Stimulated activated naive CD8-positive, alpha-beta T cell treated with anti-CD3 and anti-CD28 coated beads, Interleukin-15, Interleukin-2, amounts not matched to agents 100 U/mL and 50 U/mL, for 24 hours (primary cell): Measurements from ENCODE around the gene NPIPA3.
"Not testable (repeated sequence)": the region's sequence is repeated elsewhere in the genome, so short reads cannot be mapped to it uniquely, and the experiment has no call there.

Experiments used
- ATAC-seq: fragments of 150-1000 bp; cut with Tn5 transposase; one replicate; pipeline ENCODE4 v1.10.0; 2021
- DNase-seq: peaks from one replicate; pipeline ENCODE4 v3.0.0; 2021

The NPIPA3 gene

DNA sequence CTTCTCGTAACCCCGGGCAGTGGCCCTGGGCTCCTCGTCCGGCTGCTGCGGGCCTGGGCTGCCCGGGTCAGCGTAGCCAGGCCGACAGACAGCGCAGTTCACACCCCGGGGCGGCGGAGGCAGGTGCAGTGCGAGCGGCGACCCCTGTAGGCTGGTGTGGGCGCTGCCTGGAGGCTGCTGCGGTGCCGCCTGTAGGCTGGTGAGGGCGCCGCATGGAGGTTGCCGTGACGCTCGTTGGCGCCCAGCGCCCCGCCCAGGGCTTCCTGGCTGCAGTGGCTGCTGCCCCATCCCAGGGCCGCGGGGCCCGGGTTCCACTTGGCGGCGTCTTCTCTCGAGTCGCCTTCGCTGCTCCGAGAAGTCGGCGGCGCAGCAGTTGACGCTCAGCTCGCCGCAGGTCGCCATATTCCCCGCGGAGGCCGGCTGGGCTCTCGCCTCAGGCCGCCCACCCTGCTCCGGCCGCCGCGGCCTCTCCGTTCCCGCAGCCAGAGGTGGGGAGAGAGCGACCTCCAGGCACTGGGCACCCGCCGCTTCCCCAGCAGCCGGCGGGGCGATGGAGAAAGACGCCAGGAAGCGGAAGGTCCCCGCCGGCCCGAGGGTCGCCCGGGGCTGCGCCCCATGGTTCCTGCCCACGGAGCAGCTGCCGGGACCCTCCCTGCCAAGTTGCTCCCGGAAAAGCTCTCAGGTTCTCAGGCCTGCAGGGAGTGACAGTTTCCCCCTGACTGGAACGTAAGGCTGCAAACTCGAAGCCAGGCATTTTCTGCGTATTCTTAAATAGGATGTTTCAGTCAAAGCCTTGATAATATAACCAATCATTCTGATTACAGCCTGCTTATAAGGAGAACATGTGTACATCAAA lies at the start of gene NPIPA3:
Gene NPIPA3, plus strand, starts transcription at position 256 of the 856 bp plus-strand sequence. CDS start 5,533 bp downstream, outside the sequence.
- peak; percentile 100 for ATAC-seq
- DNase-seq, result not testable (repeated sequence)

DNA sequence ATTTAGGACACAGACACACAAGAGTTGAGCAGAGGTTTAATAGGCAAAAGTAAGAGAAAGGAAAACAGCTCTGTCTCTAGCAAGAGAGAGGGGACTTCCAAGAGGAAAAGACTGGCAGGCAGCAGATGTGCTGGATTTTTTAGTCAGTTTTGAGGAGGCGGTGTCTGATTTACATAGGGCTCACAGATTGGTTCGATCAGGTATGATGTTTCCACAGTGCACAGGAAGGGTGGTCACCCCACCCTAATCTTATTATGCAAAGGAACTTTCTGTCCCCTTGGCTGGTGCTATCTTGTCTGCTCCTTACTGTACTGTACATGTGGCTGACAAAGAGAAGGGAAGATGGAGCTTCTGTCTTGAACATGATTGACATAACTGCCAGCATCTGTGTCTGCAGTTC lies 45.1 kb upstream of the NPIPA3 start:
- ATAC-seq, result peak; percentile 52
- DNase-seq, result no peak

DNA sequence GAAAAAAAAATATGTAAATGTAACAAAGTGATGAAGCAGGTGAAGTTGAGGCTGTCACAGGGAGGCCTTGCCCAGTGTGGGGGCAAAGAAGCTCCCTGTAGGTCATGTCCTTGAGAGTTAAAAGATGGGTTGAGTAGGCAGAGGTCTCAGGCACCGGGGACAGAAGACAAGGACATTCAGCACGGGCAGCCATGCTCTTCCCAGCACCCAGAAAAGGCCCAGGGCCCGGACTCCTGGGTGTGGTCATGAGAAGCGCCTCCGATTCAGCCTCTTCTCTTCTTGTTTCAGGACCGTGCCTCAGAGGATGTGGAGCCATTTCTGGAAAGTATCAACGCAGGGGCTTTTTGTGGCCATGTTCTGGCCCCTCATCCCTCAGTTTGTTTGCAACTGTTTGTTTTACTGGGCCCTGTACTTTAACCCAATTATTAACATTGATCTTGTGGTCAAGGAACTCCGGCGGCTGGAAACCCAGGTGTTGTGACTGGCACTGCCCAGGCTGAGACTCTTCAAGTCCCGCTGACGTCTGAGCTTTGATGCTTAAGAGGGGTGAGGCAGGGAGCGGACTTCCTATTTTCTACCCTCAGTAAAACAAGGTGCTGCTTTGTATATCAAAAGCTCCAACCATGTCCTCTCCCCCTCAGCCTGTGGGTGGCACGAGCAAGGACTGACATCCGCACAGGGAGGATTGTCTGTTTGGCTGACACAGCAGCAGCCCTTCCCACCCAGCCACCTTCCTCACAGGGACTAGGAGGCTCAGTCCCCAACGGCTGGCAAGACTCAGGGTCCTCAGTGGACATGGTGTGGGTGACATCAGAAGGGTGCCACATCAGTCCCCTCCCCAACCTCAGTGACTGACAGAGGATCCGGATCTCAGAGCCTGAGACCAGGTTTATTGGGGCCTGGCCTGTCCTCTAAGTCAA lies 35.6 kb upstream of the NPIPA3 start:
- ATAC-seq (no peak), DNase-seq (no peak)

DNA sequence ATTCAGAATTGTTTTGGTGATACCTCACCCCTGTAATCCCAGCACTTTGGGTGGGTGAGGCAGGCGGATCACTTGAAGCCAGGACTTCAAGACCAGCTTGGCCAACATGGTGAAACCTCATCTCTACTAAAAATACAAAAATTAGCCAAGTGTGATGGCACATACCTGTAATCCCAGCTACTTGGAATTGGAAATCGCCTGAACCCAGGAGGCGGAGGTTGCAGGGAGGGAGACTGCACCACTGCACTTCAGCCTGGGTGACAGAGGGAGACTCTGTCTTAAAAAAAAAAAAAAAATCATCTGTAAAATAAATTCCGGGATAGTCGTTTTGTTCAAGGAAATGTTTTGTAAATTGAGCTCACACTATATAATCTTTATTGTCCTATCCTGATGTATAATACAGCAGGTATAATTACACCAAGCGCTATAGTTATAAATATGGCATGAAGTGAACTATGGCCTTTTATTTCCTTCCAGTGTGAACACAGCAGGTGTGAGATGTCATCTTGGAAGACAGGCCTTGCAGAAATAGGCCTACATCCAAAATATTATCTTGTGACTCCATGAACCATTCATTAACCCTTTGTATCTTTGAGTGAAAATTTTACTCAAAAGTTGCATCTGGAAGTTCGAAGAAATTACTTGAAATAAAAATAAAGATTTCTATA lies 34.5 kb upstream of the NPIPA3 start:
- DNase-seq, result no peak
- ATAC-seq, result no peak

DNA sequence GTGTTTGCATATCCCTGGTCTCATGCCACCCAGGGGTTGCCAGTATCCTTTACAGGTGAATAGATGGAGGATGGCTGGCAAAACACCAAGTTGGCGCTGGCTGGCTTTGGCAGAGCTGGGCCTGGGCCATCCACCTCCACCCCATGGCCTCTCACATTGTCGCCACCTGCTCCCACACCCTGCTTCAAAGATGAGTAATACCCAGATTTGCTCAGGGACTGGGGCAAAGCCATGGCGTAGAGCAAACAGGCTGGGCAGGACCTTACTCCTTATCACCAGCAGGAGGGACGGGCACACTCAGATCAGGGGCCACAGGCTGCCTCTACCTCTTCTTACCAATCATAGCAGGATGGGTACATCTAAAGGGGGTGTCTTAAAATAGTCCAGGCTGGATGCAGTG lies 33.4 kb upstream of the NPIPA3 start:
- ATAC-seq, result no peak

DNA sequence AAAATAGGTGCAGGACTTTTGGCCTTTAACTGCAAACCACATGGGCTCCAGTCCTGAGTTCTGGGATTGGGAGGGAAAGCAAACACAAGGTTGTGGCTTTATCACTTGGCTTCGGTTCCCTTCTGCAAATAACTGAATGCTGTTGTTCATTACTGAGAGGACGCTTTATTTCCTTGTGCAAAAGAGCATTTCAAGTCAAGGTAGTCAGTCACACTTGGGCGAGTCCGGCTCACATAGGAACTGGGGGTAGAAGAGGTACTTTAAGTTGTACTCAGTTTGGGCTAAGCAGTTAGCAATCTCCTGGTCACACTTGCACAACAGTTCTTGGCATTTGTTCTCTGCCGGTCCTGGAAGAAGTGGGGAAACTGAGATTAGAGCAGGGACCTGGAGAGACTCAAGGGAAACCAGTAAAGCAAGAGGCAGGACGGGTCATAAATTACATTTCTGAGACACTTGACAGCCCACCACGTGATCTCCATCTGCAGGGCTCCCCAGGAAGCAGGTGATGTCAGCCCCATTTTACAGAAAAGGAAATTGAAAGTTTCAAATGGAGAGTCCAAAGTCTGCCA lies 30.7 kb upstream of the NPIPA3 start:
- DNase-seq (no peak), ATAC-seq (peak; percentile 28)

More for the DNA sequence above, 33.4 kb upstream of the NPIPA3 start:
- no peak for DNase-seq

DNA sequence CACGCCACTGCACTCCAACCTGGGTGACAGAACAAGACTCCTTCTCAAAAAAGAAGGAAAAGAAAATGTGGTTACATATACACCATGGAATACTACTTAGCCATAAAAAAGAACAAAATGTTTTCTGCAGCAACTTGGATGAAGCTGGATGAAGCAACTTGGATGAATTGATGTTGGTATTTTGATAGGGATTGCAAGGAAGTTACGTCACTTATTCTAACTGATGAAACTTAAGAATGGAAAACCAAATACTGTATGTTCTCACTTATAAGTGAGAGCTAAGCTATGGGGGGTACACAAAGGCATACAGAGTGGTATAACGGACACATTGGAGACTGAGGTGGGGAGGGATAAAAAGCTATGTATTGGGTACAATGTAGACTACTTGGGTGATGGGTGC lies 26.6 kb upstream of the NPIPA3 start:
- ATAC-seq, result no peak
- no peak for DNase-seq

DNA sequence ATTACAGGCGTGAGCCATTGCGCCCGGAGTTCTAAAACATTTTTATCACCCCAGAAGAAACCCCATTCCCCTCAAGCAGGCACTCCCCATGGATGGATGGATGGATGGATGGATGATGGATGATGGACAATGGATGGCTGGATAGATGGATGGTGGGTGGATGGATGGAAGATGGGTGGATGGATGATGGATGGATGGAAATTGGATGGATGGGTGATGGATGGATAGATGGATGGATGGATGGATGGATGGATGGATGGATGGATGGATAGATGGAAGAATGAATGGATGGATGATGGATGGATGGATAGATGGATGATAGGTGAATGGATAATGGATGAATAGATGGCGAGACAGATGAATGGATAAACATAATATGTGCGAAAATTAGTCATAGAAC lies 25.6 kb upstream of the NPIPA3 start:
- ATAC-seq (no peak), DNase-seq (no peak)

DNA sequence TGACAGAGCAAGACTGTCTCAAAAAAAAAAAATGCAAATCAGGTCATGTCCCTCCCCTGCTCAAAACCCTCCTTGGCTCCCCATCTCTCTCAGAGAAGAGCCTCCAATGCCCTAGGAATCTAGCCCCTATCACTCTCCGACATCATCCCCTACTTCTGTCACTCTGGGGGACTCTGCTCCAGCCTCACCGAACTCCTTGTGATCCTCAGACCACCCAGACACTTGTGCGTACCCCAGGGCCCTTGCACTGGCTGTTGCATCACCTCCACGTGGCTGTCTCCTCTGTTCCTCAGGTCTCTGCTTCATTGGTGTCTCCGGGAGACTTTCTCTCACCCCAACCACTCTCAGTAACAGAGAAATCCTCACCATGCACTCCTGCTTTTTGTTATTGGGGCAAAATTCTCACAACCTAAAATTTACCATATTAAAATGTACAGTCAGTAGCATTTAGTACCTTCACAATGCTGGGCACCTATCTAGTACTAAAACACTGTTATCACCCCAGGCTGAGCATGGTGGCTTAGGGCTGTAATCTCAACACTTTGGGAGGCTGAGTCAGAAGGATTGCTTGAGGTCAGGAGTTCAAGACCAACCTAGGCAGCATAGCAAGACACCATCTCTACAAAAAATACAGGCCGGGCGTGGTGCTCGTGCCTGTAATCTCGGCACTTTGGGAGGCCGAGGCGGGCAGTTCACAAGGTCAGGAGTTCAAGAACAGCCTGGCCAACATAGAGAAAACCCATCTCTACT lies 24.3 kb upstream of the NPIPA3 start:
- ATAC-seq, result no peak
- DNase-seq, result no peak

DNA sequence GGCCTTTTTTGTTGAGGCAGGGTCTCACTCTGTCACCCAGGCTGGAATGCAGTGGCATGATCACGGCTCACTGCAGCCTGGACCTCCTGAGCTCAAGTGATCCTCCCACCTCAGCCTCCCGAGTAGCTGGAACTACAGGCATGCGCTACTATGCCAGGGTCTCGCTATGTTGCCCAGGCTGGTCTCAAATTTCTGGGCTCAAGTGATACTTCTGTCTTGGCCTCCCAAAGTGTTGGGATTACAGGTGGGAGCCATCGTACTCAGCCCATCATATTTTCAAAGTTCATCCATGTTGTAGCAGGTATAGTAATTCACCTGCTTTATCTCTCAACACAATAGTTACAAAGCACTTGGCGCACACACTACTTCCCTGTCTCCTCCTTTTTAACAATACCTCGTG lies 22.8 kb upstream of the NPIPA3 start:
- not testable (repeated sequence) for ATAC-seq, DNase-seq

DNA sequence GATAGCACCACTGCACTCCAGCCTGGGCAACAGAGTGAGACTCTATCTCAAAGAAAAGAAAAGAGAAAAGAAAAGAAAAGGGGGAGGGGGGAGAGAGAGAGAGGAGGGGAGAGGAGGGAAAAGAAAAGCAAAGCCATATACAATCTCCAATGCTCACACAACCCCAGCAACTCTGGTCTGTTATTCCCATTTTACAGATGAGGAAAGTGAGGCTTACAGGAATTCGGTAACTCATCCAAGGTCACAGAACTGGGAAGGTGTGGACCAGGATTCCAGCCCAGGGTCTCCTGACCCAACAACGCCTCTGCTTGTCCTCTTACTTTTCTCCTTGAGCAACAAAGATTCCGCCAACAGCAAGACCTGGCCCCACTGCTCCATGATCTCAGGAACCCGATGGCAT lies 22.1 kb upstream of the NPIPA3 start:
- ATAC-seq (no peak), DNase-seq (no peak)

DNA sequence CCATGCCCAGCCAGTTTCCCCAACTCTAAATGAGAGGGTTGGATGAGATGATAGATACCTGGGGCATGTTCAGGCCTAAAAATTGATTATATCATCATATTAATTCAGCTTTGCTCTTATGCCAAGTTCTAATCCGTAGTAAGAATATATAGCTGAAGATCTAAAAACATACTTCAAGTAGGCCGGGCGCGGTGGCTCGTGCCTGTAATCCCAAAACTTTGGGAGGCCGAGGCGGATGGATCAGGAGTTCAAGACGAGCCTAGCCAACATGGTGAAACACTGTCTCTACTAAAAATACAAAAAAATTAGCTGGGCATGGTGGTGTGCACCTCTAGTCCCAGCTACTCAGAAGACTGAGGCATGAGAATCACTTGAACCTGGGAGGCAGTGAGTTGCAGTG lies 21.1 kb upstream of the NPIPA3 start:
- DNase-seq (no peak), ATAC-seq (no peak)

DNA sequence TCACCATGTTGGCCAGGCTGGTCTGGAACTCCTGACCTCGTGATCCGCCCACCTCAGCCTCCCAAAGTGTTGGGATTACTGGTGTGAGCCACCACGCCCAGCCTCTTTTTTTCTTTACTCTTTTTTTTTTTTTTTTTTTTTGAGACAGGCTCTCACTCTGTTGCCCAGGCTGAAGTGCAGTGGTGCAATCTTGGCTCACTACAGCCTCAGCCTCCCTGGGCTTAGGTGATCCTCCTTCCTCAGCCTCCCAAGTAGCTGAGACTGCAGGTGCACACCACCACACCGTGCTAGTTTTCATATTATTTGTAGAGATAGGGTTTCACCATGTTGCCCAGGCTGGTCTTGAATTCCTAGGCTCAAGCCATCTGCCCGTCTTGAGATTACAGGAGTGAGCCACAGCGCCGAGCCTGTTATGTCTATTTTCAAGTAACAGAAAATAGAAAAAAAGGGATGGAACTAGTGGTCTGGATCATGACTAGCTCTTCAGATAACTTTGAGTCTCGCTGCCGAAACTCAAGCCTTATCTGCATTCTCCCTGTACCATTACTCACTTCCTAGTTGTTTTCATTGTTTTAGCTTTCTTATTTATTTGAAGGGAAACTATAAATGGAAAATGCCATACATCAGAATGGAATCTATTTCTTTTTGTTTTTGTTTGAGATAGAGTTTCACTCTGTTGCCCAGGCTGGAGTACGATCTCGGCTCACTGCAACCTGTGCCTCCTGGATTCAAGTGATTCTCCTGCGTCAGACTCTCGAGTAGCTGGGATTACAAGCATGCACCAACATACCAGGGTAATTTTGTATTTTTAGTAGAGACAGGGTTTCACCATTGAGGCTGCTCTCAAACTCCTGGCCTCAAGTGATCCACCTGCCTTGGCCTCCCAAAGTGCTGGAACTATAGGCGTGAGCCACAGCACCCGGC lies 17.1 kb upstream of the NPIPA3 start:
- DNase-seq, ATAC-seq: not testable (repeated sequence)

DNA sequence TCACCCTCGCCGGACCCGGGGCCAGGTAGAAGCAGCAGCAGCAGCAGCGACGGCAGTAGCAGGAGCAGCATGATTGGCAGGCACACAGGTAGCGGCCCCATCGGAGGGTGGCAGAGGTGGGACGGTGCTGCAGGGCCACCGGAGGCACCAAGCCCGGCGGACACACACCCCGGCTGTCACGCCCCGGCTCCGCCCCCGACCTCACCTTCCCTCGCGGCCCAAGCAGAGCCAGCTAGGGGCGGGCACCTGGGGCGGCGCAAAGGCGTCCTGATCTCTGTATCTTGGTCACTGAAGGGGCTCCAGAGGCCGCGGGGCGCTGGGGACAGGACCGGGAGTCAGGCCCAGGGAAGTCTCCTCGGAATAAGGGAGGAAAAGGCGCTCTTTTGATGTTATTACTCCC lies 9.1 kb upstream of the NPIPA3 start, which contains the start of gene PLA2G10:
Gene PLA2G10, minus strand, starts transcription at position 180 of the 400 bp plus-strand sequence. Its CDS starts 79 bp downstream, at position 101.
- not testable (repeated sequence) for DNase-seq, ATAC-seq

DNA sequence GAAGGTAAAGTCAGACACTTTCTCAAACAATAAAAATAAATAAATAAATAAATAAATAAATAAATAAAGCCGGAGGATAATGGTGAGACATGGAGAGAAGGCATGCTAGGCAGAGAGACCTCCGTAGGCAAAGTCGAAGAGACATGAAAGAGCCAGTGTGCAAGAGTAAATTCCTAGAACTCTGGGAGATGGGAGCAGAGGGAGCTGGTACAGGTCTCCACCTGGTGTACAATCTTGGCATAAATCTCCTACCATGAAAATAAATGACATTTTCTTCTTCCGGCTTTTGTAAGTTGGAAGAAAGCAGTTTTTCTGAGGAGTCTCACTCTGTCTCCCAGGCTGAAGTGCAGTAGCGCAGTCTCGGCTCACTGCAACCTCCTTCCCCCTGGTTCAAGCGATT lies 1.4 kb upstream of the NPIPA3 start:
- not testable (repeated sequence) for DNase-seq, ATAC-seq

DNA sequence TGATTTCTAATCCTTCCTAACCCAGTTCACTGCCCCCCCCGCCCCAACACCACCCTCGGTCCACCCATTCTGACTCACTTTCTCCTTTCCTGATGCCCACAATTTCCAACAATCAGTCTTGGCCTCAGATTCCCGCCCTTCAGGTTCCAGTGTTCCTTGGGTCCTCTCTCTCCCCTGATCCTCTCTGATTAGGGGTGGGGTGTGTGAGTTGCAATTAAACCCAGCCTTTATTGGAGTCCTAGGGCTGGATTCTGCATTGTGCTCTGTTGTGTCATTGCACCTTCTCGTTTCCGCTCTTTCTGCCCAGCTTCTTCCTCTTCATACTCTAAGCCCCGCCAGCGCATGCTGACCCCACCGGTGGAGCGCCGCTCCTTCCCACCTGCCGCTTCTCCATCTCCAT lies 539 bp upstream of the NPIPA3 start:
- DNase-seq, result not testable (repeated sequence)
- ATAC-seq, result peak; percentile 16

DNA sequence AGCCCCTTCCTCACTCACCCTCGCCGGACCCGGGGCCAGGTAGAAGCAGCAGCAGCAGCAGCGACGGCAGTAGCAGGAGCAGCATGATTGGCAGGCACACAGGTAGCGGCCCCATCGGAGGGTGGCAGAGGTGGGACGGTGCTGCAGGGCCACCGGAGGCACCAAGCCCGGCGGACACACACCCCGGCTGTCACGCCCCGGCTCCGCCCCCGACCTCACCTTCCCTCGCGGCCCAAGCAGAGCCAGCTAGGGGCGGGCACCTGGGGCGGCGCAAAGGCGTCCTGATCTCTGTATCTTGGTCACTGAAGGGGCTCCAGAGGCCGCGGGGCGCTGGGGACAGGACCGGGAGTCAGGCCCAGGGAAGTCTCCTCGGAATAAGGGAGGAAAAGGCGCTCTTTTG lies 30.0 kb downstream of the NPIPA3 start:
- not testable (repeated sequence) for DNase-seq, ATAC-seq

DNA sequence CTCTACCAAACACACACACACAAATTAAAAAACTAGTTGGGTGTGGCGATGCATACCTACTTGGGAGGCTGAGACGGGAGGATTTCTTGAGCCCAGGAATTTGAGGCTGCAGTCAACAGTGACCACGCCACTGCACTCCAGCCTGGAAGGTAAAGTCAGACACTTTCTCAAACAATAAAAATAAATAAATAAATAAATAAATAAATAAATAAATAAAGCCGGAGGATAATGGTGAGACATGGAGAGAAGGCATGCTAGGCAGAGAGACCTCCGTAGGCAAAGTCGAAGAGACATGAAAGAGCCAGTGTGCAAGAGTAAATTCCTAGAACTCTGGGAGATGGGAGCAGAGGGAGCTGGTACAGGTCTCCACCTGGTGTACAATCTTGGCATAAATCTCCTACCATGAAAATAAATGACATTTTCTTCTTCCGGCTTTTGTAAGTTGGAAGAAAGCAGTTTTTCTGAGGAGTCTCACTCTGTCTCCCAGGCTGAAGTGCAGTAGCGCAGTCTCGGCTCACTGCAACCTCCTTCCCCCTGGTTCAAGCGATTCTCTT lies 37.7 kb downstream of the NPIPA3 start:
- not testable (repeated sequence) for ATAC-seq, DNase-seq

DNA sequence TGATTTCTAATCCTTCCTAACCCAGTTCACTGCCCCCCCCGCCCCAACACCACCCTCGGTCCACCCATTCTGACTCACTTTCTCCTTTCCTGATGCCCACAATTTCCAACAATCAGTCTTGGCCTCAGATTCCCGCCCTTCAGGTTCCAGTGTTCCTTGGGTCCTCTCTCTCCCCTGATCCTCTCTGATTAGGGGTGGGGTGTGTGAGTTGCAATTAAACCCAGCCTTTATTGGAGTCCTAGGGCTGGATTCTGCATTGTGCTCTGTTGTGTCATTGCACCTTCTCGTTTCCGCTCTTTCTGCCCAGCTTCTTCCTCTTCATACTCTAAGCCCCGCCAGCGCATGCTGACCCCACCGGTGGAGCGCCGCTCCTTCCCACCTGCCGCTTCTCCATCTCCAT lies 38.6 kb downstream of the NPIPA3 start:
- not testable (repeated sequence) for DNase-seq, ATAC-seq
